Measurements from ENCODE around the gene TEX55.
A peak's percentile ranks its signal among the peaks of the same experiment; 100 is the strongest.
"Not testable (repeated sequence)": the region's sequence is repeated elsewhere in the genome, so short reads cannot be mapped to it uniquely, and the experiment has no call there.

TEX55 gene

GRCh38 chr3:119145500-119146167 is at the start of gene TEX55:
Gene TEX55 (plus strand): TSS chr3:119146165. CDS start chr3:119146190, 25 bp downstream.
- DNase-seq (ENCODE audit: low read depth in 2 of 3, low spot score in 1 of 3): peak in 1 of 3 donors; percentile 6

GRCh38 chr3:119098003-119098402 is 48.0 kb upstream of the TEX55 start:
- no peak for DNase-seq (ENCODE audit: low read depth in 2 of 3, low spot score in 1 of 3)

GRCh38 chr3:119098619-119099222 is 47.2 kb upstream of the TEX55 start:
- DNase-seq (ENCODE audit: low read depth in 2 of 3, low spot score in 1 of 3): peak in 1 of 3 donors; percentile 43

GRCh38 chr3:119099785-119100184 is 46.2 kb upstream of the TEX55 start:
- no peak for DNase-seq (ENCODE audit: low read depth in 2 of 3, low spot score in 1 of 3)

- DNase-seq (ENCODE audit: low read depth in 2 of 3, low spot score in 1 of 3): no peak
Observed at GRCh38 chr3:119104031-119104430, 41.9 kb upstream of the TEX55 start.

- DNase-seq (ENCODE audit: low read depth in 2 of 3, low spot score in 1 of 3): not testable (repeated sequence)
Observed at GRCh38 chr3:119118330-119118729, 27.6 kb upstream of the TEX55 start.

GRCh38 chr3:119120480-119120879 is 25.5 kb upstream of the TEX55 start:
- no peak for DNase-seq (ENCODE audit: low read depth in 2 of 3, low spot score in 1 of 3)

GRCh38 chr3:119122350-119122749 is 23.6 kb upstream of the TEX55 start:
- no peak for DNase-seq (ENCODE audit: low read depth in 2 of 3, low spot score in 1 of 3)

GRCh38 chr3:119125342-119125741 is 20.6 kb upstream of the TEX55 start:
- no peak for DNase-seq (ENCODE audit: low read depth in 2 of 3, low spot score in 1 of 3)

- DNase-seq (ENCODE audit: low read depth in 2 of 3, low spot score in 1 of 3): no peak
Observed at GRCh38 chr3:119125742-119126504, 20.0 kb upstream of the TEX55 start.

GRCh38 chr3:119130291-119130690 is 15.7 kb upstream of the TEX55 start:
- DNase-seq (ENCODE audit: low read depth in 2 of 3, low spot score in 1 of 3): not testable (repeated sequence)

GRCh38 chr3:119132291-119132690 is 13.7 kb upstream of the TEX55 start:
- DNase-seq (ENCODE audit: low read depth in 2 of 3, low spot score in 1 of 3): not testable (repeated sequence)

- not testable (repeated sequence) for DNase-seq (ENCODE audit: low read depth in 2 of 3, low spot score in 1 of 3)
Observed at GRCh38 chr3:119139360-119139759, 6.6 kb upstream of the TEX55 start.

- no peak for DNase-seq (ENCODE audit: low read depth in 2 of 3, low spot score in 1 of 3)
Observed at GRCh38 chr3:119140466-119140865, 5.5 kb upstream of the TEX55 start.

GRCh38 chr3:119145128-119145499 is 851 bp upstream of the TEX55 start:
- no peak for DNase-seq (ENCODE audit: low read depth in 2 of 3, low spot score in 1 of 3)

- DNase-seq (ENCODE audit: low read depth in 2 of 3, low spot score in 1 of 3): no peak
Observed at GRCh38 chr3:119146578-119147375, 812 bp downstream of the TEX55 start.

- DNase-seq (ENCODE audit: low read depth in 2 of 3, low spot score in 1 of 3): no peak
Observed at GRCh38 chr3:119147494-119147893, 1.5 kb downstream of the TEX55 start.

GRCh38 chr3:119148493-119149180 is 2.7 kb downstream of the TEX55 start:
- no peak for DNase-seq (ENCODE audit: low read depth in 2 of 3, low spot score in 1 of 3)

- no peak for DNase-seq (ENCODE audit: low read depth in 2 of 3, low spot score in 1 of 3)
Observed at GRCh38 chr3:119149484-119149883, 3.5 kb downstream of the TEX55 start.

- DNase-seq (ENCODE audit: low read depth in 2 of 3, low spot score in 1 of 3): no peak
Observed at GRCh38 chr3:119156868-119157267, 10.9 kb downstream of the TEX55 start.

- DNase-seq (ENCODE audit: low read depth in 2 of 3, low spot score in 1 of 3): no peak
Observed at GRCh38 chr3:119157971-119158370, 12.0 kb downstream of the TEX55 start.

All from stimulated activated CD4-positive, alpha-beta T cell treated with anti-CD3 and anti-CD28 coated beads, Interleukin-12 subunit alpha, Interleukin-12 subunit beta, amount 100 ng/mL, for 48 hours (primary cell).